GM18873 (cell line): ENCODE results near the gene ZNF175.
"Not testable (repeated sequence)": the region's sequence is repeated elsewhere in the genome, so short reads cannot be mapped to it uniquely, and the experiment has no call there.

Experiments used
- ATAC-seq: cut with Tn5 transposase; IDR thresholded peaks from one replicate; pipeline ENCODE4 v1.9.1; 2021; ENCODE audit warnings: mild to moderate bottlenecking, moderate library complexity, moderate number of reproducible peaks; ENCODE audit not compliant: unreplicated experiment, low FRiP score

The ZNF175 gene

DNA sequence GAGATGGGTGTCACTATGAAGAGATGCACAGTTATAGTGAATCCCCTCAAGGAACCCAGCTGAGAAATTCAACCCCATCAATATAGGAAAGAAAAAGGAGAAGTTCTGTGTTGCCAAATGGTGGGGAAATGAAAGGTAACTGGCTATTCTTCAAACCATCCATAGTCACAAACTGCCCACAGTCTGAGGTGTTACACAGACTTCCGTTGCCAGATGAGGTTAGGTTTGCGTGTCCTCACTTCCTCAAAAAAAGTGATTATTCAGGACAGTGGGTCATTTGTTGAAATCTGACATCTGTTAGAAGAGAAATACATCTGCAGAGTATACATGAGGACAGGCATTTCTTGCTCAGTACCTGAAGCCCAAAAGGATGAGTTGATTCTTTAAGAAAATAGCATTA, 50.1 kb downstream of the ZNF175 start:
- no peak for ATAC-seq

- ATAC-seq, result no peak
Measured at GRCh38 chr19:51626675-51627074, 55.6 kb downstream of the ZNF175 start.

DNA sequence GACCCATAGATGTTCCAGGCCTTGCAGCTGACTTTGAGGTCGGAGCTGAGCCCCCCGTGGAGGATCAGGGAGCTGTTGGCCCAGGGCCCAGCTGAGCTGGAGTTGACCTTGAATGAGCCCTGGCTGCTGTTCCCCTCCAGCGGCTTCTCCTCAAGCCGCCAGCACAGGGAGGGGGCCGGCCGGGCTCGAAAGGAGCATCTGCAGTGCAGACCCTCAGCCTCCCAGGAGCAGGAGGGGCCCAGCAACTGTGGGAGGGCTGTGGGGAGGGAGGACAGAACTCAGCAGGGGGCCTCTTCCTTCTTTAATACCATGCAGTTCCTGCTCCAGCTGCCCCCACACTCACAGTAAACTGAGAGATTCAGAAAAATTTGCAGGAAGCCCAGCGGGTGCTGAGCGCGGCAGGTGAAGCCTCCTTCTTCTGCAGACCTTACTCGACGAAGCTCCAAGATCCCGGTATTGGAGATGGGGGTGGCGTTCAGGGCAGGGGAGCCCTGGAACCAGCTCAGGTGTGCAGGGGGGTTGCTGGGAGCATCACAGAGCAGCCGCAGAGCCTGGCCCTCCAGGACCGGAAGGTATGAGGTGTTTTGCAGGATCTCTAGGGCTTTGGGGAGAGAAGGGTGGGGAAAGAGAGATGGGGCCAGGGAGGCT, 56.5 kb downstream of the ZNF175 start:
- ATAC-seq, result no peak

GRCh38 chr19:51628153-51628939, 57.3 kb downstream of the ZNF175 start:
- no peak for ATAC-seq

- ATAC-seq, result not testable (repeated sequence)
Measured at GRCh38 chr19:51630315-51630714, 59.2 kb downstream of the ZNF175 start, which contains the start of gene SIGLEC5. TSS of gene SIGLEC5 (minus strand) at chr19:51630401. CDS start at chr19:51630335, 66 bp downstream.

DNA sequence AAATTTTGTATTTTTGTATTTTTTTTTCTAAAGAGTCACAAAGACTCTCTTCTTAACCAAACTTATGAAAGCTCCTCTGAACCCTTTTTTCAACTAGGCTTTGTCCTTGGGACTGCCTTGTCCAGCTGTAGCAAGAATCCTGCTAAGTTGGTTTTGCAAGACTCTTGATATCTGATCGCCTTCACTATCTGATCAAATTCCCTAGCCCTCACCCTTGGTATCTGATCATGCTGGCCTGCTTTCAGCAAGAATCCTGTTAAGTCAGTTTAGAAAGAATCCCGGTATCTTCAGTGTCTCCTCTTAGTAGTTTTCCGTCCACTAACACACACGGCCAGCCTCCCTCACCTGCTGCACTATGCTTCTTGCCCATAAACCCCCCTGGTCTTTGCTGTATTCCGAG, 61.0 kb downstream of the ZNF175 start:
- ATAC-seq, result no peak

GRCh38 chr19:51637362-51637978, 66.4 kb downstream of the ZNF175 start:
- no peak for ATAC-seq

DNA sequence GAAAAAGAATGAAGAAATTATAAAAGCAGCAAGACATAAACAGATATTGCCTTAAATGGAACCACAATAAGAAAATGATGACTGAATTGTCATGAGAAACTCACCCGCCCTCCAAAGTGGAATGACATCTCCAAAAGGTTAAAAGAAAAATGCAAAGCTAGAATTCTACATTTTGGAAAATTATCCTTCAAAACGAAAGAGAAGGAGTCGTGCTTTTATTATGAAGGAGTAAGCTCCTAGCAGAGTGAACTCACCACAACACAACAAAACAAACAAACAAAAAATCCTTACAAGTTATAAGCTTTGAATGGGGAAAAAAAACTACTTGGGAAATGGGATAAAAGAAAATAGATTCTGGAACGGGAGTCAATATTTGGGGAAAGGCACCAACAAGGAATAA, 68.8 kb downstream of the ZNF175 start:
- no peak for ATAC-seq

DNA sequence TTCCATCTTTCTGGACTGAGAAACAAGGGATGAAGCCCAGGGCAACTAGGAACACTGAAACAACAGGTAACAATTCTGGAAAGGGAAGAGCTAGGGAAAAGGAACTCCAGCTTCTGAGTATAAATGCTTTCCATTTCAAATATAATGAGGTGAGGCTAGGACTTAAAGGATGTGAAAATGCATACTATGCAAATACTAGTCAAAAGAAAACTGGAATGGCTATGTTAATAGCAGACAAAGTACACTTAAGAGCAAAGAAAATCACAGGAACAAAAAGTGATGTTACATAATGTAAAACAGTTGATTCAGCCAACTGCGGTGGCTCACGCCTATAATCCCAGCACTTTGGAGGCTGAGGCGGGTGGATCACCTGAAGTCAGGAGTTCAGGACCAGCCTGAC, 69.3 kb downstream of the ZNF175 start:
- ATAC-seq, result no peak

- ATAC-seq, result no peak
Measured at GRCh38 chr19:51641648-51642047, 70.6 kb downstream of the ZNF175 start.
